NK-92 (cell line): ENCODE data around the gene SLC2A6.

Experiments used
- DNase-seq: peaks from one replicate; lab custom pipeline; 2025; ENCODE audit not compliant: unreplicated experiment; lab: John Stamatoyannopoulos, UW

SLC2A6 gene

DNA sequence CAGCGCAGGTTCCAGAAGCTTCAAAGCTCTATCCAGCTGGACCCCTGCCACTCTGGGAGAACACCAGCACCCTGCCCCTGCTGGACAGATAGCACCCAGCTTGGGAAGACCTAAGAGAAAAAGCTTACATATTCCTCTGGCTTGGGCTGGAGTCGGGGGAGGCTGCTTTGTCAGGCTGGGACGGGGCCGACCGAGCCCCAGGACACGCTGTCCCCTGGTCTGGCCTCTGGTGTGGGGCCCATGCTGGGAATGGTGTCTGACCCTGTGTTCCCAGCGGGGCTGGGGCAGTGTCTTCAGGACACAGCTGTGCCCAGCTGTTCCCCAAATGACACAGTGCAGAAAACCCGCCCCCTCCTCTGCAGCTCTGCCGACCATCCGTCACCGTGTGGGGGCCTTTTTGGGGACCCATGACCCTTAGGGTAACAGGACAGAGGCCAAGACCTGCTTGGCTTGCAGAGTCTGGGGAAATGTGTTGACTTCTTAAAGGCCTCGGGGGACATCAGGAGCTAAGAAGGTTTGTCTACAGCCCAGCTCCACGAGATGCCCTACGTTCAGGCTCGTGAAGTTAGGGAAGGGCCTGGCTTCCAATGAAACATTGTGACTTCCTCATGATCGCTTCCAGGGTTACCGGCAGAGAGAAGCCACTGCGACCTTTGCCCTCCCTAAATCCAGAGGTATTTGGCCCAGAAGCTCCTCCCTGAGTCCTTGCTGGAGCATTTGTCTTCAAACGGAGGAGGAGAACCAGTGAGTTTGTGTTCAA is 20.4 kb upstream of the SLC2A6 start:
- DNase-seq = no peak

DNA sequence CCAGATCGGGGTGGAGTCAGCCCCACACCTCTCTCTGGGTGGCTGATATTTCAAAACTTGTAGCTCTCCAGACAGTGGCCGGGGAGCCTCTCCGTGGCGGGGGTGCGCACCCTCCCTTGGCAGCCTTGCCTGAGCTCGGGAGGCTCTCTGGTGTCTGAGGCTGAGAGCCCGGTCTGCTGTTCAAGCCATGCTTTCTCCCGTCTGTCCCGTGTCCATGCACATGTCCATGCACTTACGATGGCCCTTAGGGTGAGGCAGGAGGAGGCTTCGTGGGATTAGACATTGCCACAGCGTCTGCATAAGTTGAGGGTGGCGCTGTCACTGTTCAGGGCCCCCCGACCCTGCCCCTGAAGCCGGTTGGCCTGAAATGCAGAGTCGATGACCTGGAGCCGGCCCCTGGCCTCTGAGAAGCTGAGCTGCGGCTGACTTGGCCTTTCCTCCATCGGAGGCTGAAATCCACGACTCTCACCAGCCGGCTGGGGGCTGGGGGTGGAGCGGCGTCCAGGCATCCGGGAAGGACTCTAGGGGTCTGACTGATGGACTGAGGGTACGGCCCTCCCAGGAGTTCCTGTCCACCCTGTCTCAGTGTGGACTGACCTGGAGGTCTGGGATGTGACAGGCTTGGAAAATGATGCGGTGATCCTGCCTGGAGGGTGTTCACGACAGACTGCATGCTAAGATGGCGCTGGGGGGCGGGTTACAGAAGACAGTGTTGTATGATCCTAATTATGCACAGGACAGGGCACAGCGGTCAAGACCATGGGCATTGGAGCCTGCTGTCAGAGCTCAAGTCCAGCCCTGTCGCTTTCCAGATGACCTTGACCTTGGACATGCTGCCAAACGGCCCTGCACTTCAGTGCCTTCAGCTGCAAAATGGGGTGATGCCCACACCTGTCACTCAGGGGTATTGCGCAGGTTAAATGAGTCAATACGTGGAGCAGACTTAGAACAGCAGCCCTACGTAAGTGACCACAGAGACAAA is 18.3 kb upstream of the SLC2A6 start:
- DNase-seq = no peak

- DNase-seq = no peak
Observed at GRCh38 chr9:133495327-133496293, 16.7 kb upstream of the SLC2A6 start.

DNA sequence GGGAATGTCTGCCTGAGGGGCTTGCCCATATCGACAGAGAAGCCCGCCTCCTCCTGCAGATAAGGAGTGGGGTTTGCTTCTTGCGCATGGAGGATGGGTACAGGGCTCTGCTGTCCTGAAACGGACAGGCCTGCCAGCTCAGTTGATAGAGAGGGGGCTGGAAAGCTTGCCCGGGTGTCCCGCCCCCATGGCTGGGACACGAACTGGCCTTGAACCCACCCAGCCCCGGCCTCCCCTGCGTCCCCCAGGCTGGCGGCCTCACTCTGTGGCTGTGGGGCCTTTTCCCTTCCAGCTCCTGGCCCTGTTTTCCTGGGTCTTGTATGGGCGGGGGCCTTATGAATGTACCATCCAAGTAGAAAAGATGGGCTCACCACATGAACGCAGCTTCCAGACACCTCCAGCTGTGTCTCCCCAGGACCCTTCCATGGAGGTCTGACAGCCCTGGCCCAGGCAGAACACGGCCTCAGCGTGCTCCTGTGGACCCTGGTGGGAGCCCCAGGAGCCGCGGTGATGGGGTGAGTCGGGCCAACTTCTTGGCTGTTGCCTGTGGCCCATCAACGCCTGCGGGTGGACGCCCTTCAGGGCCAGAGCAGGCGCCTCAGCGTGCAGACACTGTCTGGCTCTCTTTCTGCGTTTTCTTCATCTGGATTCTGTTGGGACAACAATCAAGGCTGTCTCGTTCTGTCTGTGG is 15.9 kb upstream of the SLC2A6 start:
- no peak for DNase-seq

DNA sequence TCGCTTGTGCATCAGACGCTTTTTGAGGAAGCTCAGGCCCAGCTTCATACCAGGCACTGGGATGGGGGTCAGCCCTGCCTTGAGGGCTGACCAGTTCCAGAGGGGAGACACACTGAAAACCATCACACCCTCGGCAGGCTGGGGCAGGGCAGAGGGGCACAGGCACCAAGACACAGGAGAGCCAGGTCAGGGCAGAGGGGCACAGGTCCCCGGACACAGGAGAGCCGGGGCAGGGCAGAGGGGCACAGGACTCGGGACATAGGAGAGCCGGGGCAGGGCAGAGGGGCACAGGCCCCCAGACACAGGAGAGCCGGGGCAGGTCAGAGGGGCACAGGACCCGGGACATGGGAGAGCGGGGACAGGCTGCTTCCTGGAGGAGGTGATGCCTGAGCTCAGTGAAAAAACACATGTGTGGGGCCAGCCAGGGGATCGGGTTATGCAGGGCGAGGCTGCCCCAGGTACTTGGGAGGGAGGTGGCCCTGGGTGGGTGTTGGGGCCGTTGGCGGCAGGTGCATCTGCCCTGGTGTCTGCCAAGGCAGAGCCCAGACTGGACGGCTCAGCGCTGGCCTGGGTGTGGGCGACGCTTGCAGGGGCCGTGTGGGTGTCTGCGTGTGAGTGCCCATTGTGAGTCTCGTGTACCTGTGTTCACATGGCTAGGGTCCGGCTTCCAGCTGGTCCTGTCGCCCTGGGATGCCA is 15.1 kb upstream of the SLC2A6 start:
- no peak for DNase-seq

- no peak for DNase-seq
Observed at GRCh38 chr9:133493428-133493827, 14.5 kb upstream of the SLC2A6 start.

DNA sequence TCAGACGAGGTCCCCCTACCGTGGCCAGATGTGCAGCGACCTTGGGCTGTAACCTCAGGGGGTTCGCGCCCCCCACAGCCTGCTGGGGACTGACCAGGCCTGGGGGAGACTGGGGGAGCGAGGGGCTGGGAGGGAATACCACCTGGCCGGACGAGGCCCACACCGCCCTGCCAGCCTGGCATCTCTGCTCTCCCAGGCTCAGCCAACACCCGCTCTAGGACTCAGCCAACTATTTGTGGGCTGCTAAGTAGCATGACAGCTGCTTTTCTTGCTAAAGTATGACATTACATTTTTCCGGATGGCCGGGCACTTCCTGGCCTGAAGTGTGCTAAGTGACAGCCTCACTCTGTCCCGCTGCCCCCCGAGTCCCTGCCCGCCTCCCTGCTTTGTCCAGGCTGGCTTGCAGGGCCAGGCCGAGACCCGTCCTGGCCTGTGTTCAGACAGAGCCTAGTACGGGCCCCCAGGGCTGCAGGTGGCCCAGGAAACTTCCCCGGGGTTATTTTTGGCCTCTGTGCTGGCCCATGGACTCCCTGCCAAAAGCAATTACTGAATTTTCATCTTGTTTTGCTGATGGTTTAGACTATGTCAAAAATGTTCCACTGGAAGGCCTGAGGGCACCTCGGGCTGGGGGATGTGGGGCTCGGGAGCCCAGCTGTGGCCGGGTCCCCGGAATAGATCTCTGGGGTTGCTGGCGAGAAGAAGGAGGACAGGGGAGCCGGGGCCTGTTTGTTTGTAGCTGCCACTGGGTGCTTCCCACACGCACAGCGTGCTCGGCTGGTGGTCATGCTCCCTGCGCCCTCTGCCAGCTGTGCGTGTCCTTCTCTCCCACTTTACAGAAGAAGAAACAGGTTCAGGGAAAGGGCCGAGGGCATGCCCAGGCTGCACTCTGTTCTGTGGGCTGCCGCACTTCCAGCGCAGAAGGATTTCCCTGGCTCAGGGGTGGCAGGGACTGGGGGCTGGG is 13.4 kb upstream of the SLC2A6 start:
- no peak for DNase-seq

- DNase-seq = no peak
Observed at GRCh38 chr9:133491656-133491925, 12.7 kb upstream of the SLC2A6 start.

DNA sequence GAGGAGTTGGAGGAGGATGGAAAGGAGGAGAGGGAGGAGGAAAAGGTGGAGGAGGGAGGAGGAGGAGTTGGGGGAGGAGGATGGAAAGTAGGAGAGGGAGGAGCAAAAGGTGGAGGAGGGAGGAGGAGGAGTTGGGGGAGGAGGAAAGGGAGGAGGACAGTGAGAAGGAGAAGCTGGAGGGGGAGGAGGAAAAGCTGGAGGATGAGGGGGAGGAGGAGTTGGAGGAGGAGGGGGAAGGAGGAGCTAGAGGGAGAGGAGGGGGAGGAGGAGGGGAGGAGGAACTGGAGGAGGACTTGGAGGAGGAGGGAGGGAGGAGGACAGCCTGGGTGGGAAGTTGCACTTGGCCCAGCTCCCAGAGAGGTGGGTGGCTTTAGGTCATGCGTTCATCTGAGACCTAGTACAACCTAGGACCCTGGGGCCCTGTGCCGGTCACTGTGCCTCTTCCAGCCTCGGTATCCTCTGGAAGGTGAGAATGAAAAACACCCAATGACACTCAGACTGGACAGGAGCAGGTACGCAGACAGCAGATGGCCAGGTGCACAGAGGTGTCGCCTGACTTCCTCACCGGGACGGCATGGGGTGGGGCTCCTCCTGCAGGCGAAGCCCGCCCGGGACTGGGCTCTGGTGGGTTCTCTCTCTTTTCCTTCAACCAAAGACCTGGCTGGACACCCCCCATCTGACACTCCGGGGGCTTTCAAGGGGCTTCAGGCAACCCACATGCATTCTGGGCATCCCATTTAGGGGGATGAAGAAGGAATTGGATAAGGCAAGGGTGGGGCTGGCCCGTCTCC is 12.2 kb upstream of the SLC2A6 start:
- no peak for DNase-seq

DNA sequence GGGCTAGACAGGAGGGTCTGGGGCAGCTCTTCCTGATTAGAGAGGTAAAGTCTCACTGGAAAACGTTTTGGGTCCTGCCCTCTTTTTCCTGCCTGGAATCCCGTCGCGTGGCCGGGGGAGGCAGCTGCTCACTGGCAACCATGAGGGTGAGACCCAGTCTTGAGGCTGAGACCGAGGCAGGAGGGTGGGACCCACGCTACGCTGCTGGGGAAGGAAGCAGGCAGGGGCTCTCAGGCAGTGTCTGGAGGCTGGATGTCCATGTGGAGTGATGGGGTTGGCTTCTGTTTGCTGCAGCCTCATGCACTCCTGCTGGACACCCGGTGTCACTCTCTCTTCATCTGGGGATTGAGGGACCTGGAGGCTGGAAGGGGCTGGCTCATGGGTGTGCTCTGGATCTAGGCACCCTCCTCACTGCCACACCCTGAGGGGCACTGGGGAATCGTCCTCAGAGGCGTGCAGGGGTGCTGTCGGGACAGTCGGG is 11.3 kb upstream of the SLC2A6 start:
- DNase-seq = no peak

DNA sequence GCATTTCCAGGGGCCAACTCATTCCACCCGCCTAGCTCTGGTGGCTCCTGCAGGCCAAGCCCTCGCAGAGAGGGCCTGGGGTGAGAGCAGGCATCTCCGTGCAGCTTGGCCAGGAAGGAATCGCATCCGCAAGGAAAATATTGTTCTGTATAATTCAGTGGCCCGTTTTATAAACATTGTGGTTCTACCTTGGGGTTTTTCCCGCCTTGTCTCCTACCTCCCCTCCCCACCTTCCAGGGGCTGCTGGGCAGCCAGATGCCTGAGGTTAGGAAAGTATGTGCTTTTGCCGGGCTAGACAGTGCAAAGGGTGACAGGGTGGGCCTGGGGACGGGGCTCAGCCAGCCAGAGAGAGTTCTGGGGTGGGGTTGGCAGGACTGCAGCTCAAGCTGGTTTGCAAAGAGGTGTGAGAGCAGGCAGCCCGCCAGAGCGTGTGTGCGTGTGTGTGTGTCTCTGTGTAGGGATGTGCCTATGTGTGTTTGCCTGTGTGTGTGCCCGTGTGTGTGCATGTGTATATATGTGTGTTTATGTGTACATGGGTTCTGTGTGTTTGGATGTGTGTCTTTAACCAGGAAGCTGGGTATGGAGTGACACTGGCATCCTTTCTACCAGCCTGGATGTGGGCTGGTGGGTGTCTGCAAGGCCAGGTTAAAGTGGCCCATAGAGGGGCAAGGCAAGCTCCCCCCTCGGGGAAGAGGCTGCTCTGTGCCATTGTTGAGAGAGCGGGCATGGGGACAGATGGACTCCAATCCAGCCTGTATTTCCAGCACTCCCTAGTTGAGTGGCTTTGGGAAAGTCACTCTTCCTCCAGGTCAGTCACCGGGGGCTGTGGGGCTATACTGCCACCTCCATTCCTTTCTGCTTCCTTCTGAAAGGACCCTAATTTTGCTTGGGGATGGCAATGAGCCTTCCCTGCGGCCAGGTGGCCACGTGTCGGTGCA is 10.6 kb upstream of the SLC2A6 start:
- DNase-seq = no peak

DNA sequence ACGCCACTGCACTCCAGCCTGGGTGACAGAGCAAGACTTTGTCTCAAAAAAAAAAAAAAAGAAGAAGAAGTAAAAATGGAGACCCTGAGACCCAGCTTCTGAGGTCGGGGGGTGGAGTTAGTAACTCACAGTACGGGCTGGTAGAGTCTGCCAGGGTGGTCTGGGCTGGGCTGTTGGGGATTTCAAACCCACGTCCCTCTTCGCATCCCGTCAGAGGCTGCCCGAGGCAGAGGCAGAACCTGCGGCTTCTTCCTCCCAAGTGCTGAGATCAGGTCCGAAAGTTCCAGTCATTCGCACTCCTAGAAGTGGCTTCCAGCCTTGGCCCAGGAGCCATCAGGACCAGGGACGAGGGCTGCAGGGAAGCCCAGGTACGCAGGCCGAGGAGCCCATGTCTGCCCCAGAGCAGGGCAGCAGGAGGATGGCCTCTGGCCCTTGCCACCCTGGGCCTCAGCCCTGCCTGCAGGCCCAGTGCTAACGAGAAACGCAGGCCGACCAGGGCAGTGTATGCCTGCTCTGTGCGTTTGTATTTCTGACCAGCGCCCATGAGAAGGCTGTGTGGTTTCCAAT is 9.9 kb upstream of the SLC2A6 start:
- DNase-seq = no peak

GRCh38 chr9:133487331-133487725 is 8.4 kb upstream of the SLC2A6 start:
- no peak for DNase-seq

GRCh38 chr9:133485531-133486260 is 6.8 kb upstream of the SLC2A6 start:
- no peak for DNase-seq

DNA sequence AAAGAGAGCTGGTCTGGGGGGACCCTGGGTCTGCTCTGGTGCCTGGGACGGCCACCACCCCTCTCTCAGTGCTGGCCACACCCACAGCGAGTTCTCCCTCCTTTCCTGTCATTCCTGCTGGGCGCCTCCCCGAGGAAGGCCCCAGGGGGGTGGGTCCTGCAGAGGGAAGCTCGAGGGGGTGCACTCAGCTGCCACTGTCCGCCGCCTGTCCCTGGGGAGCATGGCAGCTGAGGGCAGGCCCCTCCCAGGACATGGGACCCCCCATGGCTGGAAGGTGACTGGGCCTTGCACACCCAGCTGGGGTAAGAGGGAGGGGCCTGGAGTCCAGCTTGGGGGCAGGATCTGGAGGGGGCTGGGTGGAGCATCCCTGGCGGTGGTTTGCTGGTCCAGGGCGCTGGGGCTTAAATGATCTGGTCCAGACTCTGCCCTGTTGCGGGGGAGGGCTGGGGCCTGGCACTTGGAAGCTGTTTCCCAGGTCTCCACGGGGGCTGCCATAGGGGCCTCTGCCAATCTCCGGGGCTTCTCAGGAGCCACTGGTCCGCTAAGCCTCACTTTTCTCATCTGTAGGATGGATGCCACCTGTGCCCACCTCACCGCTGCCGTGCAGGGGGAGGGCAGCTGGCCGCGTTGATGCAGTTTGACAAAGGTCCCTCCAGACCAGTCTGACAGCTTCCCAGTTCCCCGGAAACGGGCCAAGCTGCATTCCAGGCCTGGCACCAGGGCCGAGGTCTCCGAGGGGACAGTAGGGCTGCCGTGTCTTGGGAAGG is 6.0 kb upstream of the SLC2A6 start:
- no peak for DNase-seq
